ENCODE measurements around the gene ISL1. TPM values are rescaled to one million over a fixed set of nuclear protein-coding genes. Genes with fewer than 3 reads are reported as not detected.

ISL1 gene
- total and polyA plus RNA-seq, 10 donors, result 0.04 to 0.27 (median 0.09) TPM; not detected in 7

DNA sequence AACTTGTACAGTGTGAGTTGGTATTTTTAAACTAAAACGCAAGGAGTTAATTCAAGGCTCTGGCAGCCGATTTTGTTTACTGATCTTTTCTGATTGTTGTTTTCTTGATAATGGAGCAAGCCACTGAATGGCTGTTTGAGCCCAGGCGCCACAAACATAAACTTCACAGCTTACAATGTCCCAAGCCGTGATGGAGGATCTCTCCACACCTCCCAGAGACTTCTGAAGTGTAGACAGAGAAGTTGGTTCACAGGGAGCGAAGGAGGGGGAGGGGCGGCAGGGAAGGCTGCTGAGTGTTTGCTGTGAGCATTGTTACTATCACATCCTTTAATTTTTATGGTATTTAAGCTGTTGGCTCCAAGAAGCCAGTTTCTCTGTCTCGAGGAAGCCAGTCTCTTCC is 14.7 kb downstream of the ISL1 start:
- Histone ChIP-seq H3K27ac (no peak overlapping the region), H3K4me1 (peaks cover 0 to 3% (median 0%) of the 10 kb centered on the region in 6 donors), H3K36me3 (no peaks in the 10 kb centered on the region), H3K9me3 (no peaks in the 10 kb centered on the region), H3K27me3 (replicated peaks in 1 of 7) (peaks cover 4 to 71% (median 31%) of the 10 kb centered on the region in 7 donors), H3K4me3 (no peak overlapping the region)
- intact Hi-C loops (cut with DNase I; ENCODE audit: low total_unique reads), result no loop called here
- no peak for DNase-seq
- TF ChIP-seq, protein P1, sequence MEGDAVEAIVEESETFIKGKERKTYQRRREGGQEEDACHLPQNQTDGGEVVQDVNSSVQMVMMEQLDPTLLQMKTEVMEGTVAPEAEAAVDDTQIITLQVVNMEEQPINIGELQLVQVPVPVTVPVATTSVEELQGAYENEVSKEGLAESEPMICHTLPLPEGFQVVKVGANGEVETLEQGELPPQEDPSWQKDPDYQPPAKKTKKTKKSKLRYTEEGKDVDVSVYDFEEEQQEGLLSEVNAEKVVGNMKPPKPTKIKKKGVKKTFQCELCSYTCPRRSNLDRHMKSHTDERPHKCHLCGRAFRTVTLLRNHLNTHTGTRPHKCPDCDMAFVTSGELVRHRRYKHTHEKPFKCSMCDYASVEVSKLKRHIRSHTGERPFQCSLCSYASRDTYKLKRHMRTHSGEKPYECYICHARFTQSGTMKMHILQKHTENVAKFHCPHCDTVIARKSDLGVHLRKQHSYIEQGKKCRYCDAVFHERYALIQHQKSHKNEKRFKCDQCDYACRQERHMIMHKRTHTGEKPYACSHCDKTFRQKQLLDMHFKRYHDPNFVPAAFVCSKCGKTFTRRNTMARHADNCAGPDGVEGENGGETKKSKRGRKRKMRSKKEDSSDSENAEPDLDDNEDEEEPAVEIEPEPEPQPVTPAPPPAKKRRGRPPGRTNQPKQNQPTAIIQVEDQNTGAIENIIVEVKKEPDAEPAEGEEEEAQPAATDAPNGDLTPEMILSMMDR (IDR thresholded peaks at IDR 0.05 in 8 of 11, conservative IDR thresholded peaks at IDR 0.05 in 3 of 11), result no peak
- TF ChIP-seq POLR2A (IDR thresholded peaks at IDR 0.05), result no peak
- no peak for TF ChIP-seq POLR2AphosphoS5 (IDR thresholded peaks at IDR 0.05)
- WGBS, 5 donors, result 4 to 8% (median 5%) methylated on average over 7 of the region's 7 CpGs

DNA sequence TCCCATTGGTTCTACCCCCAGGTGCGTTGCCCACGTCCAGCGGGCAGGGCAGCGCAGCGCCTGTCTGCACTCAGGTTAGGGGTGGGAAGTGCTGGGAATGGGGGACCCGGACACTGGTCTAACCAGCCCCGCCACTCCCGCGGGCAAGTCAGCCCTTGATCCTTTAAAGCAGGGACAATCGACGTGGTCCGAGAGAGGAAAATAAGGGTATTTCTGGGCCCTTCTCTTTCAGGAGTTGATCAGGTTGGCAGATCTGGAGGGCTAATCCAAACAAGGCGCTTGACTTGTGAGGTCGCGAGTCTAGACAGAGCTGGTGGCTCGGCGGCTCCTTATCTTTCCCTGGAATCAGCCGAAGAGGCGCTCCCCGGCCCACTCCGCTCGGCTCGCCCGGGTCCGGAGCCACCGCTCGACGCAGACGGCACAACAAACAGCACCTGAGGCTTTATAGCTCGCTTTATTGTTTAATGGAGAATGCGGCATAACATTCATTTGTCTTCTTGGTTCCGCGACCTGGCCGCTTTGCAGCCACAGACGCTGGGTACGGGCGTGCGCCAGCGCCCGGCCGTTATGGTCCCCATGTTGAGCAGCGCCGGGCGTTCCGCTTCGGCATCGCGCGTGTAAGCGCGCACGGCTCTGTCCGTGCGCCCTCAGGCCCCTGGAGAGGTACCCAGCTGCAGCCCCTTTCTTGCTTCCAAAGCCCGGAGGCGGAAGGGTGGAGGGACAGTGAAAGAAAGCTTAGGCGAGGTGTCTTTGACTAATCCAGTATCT is 15.8 kb downstream of the ISL1 start:
- H3K27me3 ChIP-seq (replicated peaks in 1 of 7), result peaks cover 4 to 62% (median 31%) of the 10 kb centered on the region in 7 donors
- no peak for DNase-seq
- WGBS, 5 donors, result 4 to 11% (median 6%) methylated on average over 54 to 57 of the region's 57 CpGs

DNA sequence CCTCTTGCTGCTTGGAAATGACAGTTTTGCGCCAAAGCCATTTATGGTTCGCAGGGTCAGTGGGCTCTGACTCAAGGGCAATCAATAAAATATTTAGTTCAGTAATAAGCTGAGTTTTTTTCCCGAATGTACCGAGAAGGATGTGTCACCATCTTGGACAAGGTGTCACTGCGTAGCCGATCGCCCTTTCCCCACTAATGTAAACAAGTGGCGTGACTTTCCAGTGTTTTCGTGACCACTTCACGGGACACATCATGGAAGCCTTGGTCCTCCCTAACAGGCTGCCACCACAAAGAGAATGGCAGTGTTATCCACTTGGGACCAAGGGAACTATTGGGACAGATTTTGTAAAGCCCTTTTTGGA is 16.4 kb downstream of the ISL1 start:
- WGBS, 5 donors, result 9 to 21% (median 10%) methylated on average over 10 of the region's 10 CpGs
- Histone ChIP-seq H3K27me3 (replicated peaks in 1 of 7) (peaks cover 4 to 57% (median 26%) of the 10 kb centered on the region in 7 donors), H3K4me1 (peaks cover 0 to 3% (median 0%) of the 10 kb centered on the region in 6 donors), H3K27ac (no peak overlapping the region), H3K4me3 (no peak overlapping the region), H3K9me3 (no peaks in the 10 kb centered on the region), H3K36me3 (no peaks in the 10 kb centered on the region)
- intact Hi-C loops (cut with DNase I; ENCODE audit: low total_unique reads), result no loop called here
- DNase-seq, result no peak
- TF ChIP-seq, protein P1 (IDR thresholded peaks at IDR 0.05 in 8 of 11, conservative IDR thresholded peaks at IDR 0.05 in 3 of 11), result no peak
- no peak for TF ChIP-seq POLR2A (IDR thresholded peaks at IDR 0.05)
- no peak for TF ChIP-seq POLR2AphosphoS5 (IDR thresholded peaks at IDR 0.05)

More for the DNA sequence above, 15.8 kb downstream of the ISL1 start:
- intact Hi-C loops (cut with DNase I; ENCODE audit: low total_unique reads), result no loop called here
- H3K27ac ChIP-seq, result no peak overlapping the region
- peaks cover 0 to 3% (median 0%) of the 10 kb centered on the region in 6 donors for H3K4me1 ChIP-seq
- no peaks in the 10 kb centered on the region for H3K9me3 ChIP-seq
- no peak overlapping the region for H3K4me3 ChIP-seq
- TF ChIP-seq, protein P1 (IDR thresholded peaks at IDR 0.05 in 8 of 11, conservative IDR thresholded peaks at IDR 0.05 in 3 of 11), result no peak
- TF ChIP-seq POLR2AphosphoS5 (IDR thresholded peaks at IDR 0.05) (no peak), POLR2A (IDR thresholded peaks at IDR 0.05) (no peak)
- no peaks in the 10 kb centered on the region for H3K36me3 ChIP-seq

DNA sequence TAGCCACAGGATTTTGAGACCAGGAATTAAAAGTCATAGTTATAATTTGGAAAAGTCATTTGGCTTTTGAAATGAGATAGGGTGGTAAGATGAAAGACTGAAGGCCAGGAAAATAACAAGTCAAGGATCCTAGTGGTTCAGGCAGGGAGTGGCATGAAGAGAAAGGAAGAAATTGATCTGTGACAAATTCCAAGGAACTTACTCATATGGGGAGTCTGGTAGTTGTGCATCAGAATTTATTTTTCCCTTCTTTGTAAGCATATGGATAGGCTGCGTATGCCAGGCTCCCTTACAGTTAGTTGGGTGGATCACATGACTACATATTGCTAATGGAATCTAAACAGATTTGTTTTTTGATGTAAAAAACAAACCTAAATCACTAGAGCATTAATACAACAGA is 21.0 kb downstream of the ISL1 start:
- Histone ChIP-seq H3K27ac (no peak overlapping the region), H3K4me1 (peaks cover 0 to 3% (median 0%) of the 10 kb centered on the region in 6 donors), H3K27me3 (replicated peaks in 1 of 7) (peaks cover 0 to 12% (median 6%) of the 10 kb centered on the region in 7 donors), H3K36me3 (no peaks in the 10 kb centered on the region), H3K4me3 (no peak overlapping the region), H3K9me3 (no peaks in the 10 kb centered on the region)
- TF ChIP-seq, protein P1 (IDR thresholded peaks at IDR 0.05 in 8 of 11, conservative IDR thresholded peaks at IDR 0.05 in 3 of 11), result no peak
- TF ChIP-seq POLR2A (IDR thresholded peaks at IDR 0.05) (no peak), POLR2AphosphoS5 (IDR thresholded peaks at IDR 0.05) (no peak)
- DNase-seq, result no peak
- WGBS, 5 donors, result 85 to 96% (median 86%) methylated on average over 1 of the region's 1 CpG
- intact Hi-C loops (cut with DNase I; ENCODE audit: low total_unique reads), result no loop called here

Data from spleen (tissue), 11 donors.